ENCODE results near the gene IL15RA.

The IL15RA gene, protein sequence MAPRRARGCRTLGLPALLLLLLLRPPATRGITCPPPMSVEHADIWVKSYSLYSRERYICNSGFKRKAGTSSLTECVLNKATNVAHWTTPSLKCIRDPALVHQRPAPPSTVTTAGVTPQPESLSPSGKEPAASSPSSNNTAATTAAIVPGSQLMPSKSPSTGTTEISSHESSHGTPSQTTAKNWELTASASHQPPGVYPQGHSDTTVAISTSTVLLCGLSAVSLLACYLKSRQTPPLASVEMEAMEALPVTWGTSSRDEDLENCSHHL

DNA sequence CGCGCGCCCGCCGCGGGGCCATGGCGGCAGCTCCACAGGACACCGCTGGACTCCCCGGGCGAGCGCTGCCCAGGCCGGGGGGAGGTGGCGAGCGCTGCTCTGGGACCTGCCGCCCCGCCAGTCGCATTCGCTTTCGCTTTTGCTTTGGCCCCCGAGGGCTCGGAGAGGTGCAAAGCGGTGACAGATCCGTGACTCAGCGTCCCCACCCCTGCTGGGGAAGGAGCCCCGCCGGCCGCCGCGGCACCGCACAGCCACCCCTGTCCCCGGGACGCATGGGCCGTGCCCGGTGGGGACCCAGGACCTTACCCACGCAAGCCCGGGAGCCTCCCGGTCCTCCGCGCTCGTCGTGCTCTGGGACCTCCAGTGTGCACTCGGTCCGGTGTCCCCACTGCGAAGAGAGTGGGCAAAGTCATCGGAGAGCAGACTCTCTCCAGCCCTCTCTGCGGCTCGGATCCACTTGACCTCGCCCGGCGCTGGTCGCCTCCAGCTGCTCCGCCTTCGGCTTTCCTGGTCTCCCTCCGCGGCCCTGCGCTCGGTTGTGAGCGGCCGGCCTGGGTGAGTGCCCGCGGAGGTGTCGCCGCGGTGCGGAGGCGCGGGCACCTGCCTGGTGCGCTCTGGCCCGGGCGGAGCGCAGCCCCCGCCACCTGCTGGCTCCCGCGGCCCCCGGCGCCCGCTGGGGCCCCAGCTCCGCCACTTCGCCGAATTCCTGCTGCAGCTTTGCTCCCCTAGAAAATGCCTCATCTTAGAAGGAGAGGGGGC is at the start of gene IL15RA:
Gene IL15RA (minus strand): TSS at position 73 of the 759 bp plus-strand sequence. CDS start 51 bp downstream, at position 22.
- DNase-seq = no peak

DNA sequence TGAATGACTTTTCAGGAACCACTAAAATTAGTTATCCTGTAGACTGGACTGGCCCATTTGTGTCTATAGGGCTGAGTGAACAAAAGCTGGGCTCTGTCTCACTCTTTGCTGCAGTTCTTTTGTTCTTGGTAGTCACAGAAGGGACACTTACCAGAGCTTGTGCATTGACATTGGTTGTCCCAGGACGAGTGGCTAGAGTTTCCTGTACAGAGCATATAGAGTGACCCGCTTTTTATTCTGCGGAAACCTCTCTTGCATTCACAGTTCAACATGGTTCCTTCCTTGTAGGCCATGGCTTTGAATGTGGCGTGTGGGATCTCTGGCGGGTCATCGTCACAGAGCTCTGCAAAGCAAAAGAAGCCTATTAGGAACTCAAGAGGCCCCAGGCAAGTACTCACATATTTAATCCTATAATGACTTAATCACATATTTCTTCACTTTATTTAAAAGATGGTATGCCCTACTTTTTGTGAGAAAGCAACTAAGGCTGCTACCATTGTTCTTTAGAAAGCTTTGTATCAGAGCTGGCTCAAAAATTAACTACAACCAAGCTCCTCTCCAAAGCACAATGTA is 48.4 kb upstream of the IL15RA start:
- no peak for DNase-seq

DNA sequence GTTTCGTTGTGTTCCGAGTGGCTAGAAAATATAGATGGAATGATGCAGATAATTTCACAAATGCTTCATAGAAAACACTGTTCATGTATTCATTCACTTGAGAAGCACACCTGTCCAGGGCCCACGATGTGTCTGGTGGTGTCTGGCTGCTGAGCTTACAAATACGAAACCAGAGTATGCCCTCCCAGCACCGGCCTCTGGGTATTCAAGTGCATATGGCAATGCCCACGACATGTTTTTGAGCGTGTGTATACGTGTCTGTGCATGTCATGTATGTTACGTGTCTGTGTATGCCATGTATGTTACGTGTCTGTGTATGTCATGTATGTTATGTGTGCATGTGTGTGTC is 47.0 kb upstream of the IL15RA start:
- no peak for DNase-seq

DNA sequence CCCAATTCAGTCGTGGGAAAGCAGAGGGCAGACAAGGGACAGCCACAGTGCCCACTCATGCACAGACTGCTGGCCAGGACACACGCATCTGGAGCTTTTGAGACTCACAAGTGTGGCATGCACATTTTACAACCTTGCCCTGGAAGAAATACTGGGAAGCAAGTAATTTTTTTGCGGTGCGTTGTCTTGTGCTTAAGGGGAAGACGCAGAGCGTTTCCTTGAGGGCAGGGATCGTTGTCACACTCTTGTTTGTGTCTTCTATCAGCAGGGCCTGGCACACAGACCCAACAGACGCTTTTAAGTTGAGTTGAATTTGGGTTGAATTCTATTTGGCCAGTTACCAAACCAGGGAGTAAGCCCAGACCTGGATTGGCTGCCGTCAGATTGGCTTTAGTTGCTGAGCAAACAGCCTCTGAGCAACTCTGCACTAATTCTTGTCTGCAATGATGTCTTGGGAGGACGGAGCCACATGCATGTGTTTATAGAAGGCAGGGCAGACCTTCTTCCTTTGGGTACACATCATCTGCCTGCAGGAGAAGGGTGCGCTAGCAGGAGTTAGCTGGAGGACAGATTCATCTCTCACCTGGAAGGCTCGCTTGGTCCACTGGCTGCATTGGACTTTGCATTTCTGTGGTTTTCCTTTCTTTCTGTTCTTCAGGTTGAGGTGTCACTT is 46.5 kb upstream of the IL15RA start:
- DNase-seq = no peak

DNA sequence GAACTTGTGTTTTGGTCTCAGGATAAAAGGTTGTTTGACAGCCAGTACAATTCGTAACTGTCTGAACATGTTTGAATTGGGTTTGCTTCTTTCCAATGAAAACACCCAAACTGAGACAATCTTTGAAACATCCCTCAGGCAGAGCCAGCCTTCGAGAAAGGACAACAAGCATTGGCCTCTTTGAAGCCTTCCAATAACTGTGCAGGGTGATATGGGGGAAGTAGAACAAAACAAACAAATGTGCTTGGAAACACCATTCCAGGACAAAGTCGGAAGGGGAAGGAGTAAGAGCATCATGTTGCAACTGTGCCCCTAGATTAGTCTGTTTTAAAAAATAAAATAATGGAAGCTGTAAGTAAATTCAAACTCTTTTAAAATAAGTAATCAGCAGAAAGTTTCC is 45.3 kb upstream of the IL15RA start:
- DNase-seq = no peak

DNA sequence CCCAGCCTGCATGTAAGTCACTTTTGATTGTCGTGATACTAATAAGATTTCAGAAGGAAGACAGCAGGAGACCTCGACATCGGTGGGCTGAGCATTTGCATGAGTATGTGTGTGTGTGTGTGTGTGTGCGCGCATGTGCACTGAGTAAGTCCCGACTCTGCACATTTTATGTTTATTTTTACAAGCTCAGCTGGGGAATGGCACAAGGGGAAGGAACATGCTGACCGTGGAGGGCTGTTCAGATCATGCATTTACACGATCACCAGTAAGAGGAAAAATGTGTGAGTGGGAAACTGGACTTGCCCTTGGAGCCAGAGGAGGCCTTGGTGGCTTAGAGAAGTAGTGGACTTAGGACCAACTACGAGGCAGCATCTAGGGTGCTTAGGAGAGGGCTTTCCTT is 43.5 kb upstream of the IL15RA start:
- DNase-seq = no peak

DNA sequence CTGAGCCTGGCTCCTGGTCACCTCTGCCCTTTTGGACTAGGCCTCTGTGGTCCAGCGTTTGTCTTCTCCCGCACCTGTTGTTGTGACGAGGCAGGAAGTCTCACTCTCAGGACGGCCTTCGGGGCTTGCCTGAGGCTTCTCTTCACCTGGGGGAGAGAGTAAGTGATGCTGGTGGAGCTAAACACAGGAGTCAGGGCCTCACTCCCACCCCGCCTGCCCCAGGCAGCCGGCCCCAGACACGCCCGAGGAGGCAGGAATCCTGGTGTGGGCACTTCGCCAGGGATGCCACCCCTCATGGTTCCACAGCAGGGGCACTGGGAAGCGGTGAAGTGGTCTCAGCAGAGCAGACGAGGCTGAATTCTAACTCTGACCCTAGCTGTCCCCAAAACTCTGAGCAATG is 42.5 kb upstream of the IL15RA start:
- no peak for DNase-seq

DNA sequence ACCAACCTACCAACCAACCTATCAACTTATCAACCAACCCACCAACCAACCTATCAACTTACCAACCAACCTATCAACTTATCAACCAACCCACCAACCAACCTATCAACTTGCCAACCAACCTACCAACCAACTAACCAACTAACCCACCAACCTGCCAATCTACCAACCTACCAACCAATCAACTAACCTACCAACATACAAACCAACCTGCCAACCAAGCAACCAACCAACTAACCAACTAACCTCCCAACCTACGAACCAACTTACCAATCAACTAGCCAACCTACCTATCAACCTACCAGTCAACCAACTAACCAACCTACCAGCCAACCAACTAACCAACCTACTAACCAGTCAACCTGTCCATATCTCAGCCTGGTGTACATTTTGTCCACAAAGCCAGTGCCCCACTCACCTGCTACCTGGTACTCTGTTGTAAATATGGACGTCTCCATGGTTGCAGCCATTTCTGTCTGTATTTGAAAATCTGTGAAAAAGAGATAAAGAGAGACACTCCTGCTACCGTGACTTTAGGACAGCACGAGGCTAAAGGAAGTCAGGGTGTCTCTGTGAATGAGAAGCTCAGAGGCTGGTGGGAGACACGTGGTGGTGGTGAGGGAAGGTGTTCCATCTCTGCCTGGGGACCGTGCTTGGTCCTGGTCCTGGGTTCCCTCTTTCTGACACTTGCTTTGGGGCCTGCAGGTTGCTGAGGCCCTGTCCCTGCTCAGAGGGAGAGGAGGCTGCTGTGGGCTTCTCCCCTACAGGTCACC is 41.9 kb upstream of the IL15RA start:
- DNase-seq = no peak

DNA sequence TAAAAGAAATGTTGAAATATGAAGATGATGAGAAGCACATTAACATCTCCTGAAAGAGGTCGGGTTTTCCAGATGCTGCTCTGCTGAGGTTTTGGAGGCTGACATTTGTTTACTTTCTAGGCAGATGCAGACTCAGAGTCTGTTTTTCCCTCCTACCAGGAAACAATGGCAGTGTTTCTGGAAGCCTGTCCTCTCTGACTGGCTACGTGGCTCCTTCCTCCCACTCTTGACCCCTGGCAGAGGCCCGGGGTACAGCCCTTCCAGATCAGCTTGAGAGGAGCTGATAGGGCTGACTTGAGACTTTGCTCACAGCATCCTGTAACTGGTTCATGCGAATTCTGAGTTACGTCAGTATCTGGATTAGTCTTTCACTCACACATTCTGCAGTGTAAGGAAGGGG is 41.1 kb upstream of the IL15RA start:
- DNase-seq = no peak

DNA sequence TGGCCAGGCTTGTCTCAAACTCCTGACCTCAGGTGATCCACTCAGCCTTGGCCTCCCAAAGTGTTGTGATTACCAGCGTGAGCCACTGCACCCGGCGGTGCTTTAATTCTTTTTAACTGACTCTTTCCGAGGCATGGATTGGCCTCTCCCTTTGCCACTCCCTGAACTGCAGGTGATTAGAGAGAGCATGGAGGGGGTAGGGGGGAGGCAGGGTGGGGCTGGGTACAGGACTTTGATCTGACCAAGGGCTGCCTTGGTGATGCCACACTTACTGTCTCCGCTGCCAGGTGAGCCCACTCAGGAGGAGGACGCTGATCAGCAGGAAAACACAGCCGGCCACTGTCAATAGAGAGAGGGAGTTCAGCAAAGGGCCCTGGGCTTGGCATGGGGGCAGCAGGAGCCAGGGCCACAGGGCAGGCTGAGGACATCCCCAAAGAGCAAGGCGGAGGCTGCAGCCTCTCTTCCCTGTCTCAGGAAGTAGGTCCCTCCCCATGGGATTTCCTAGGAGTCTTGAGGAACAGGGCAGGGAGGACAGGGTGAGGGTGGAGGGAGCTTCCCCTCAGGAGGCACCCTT is 40.5 kb upstream of the IL15RA start:
- no peak for DNase-seq

DNA sequence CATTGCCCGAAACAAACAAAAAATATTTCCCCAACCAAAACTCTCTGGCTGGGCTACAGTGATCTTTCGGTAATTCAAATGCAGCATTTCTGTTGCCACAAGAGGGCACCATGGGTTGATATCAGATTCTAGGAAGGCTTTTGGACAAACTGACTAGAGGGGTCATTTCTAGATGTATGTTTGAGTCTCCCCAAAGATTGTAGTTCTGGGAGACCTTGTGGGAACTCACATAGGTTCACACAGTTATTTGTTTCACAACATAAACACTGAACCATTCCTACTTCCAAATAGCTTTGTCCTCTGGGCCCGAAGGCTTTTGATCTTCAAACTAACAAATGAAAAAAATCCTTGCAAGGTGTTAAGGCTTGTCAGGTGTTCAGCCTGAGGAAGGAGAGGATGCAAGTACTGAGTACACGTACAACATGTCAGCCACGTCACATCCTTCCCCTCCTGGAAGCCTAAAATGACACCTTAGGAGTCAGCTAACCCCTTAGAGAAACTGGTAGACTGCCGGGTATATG is 37.0 kb upstream of the IL15RA start:
- DNase-seq = no peak

DNA sequence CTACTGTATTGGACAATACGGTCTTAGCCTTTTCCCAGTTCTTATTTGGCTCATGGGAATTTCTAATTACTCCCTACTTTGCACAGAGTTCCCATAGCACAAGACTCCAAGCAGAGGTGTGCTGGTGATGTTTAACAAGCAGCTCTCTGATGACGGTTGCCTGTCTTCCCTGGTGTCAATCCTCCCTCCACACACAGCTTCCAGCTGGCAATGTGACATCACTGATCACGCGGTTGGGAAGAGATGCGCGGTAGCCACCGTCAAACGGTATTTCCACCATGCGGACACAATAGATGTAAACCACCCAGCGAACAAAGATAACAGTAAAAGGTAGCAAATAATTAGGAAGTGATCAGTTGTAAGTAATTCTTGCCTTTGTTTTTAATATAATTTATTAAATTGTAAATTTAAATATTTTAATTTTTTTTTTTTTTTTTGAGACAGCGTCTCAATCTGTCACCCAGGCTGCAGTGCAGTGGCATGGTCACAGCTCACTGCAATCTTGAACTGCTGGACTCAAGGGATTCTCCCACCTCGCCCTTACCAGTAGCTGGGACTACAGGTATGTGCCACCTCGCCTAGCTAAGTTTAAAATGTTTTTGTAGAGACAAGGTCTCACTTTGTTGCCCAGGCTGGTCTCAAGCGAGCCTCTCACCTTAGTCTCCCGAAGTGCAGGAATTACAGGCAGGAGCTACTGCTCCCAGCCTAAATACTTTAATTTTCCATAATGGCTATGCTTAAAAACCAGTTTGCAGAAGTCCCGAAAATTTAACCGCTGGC is 36.3 kb upstream of the IL15RA start:
- DNase-seq = no peak

DNA sequence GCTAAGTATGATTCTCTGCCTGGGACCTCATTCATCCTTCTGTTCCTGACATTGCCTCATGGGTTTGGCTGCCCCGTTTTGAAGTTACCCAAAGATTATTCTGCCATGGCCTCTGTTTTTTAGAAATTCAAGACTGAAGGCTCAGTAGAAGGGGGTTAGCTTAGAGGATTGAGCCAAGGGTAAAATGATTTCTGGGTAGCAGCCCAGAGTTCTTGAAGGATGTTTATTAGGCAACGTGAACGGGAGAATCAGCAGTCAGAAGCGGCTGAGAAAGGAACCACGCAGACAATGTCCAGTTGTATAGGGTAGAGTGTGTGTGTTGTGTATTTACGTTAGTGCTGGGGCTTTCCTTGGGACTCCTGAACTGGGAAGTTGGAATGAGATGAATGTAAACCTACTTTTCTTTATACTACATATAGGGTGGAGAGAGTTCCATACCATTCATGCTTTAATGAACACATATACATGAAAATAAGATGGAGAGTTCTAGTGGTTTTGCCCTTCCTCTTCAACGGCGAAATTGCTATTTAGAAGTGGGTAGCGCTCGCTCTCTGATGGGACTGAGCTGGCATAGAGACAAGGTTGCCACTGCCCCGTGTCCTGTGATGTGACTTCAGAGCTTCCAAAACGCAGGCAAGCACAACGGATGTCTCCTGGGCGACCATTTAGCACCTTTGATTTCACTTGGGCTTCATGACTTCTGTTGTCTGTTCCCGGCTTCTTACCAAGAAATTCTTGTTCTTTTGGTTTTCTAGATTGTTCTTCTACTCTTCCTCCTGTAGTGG is 35.0 kb upstream of the IL15RA start:
- DNase-seq = no peak

DNA sequence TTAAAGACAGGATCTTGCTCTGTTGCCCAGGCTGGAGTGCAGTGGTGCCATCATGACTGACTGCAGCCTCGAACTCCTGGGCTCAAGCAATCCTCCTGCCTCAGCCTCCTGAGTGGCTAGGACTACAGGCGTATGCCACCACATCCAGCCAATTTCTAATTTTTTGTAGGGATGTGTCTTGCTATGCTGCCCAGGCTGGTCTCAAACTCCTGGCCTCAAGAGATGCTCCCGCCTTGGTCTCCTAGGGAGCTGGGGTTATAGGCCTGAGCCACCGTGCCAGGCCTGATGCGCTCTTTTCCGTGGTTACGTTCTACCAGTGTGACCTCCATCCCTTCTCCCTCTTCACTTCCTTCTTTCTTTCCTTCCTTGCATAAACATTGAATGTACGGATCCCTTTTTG is 34.2 kb upstream of the IL15RA start:
- no peak for DNase-seq

DNA sequence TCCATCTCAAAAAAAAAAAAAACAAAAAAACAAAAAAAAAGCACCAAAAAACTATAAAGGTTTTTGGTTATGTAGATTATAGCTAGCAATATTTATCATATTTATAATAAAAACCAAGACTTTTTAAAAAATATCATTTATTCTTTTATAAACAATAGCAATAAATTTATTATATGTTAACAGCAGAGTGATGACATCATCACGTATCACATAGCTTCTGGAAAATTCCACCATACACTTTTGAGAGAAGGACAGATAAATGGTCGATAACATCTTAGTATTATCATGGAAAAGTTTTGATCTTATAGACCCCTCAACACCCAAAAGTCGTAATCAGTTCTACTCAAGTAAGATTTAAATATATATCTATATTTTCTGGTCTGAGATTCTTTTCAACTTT is 33.2 kb upstream of the IL15RA start:
- DNase-seq = no peak

DNA sequence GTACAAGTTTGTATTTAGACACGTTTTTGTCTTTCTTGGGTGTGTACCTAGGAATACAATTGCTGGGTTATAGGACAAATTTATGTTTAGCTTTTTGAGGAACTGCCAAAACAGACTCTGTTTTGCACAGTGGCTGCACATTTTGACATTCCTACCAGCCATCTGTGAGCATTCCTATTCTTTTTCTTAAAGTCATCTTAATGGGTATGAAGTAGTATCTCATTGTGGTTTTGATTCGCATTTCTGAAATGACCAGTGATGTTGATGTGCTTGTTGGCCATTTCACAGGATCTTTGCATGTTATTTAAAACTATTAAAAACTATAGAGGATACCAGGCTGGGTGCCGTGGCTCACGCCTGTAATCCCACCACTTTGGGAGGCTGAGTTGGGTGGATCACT is 32.6 kb upstream of the IL15RA start:
- no peak for DNase-seq

DNA sequence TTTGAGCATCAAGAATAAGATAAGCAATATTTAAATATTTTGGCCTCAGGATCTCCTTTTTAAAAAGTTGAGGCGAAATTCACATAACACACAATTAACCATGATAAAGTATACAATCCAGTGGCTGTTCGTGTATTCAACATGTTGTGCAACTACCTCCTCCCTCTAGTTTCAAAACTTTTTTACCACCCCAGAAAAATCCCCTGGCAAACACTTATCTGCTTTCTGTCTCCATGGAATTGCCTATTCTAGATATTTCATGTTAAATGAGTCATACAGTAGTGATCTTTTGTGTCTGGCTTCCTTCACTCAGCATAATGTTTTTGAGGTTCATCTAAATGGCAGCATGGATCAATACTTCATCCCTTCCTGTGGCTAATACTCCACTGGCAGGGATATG is 31.8 kb upstream of the IL15RA start:
- DNase-seq = no peak

DNA sequence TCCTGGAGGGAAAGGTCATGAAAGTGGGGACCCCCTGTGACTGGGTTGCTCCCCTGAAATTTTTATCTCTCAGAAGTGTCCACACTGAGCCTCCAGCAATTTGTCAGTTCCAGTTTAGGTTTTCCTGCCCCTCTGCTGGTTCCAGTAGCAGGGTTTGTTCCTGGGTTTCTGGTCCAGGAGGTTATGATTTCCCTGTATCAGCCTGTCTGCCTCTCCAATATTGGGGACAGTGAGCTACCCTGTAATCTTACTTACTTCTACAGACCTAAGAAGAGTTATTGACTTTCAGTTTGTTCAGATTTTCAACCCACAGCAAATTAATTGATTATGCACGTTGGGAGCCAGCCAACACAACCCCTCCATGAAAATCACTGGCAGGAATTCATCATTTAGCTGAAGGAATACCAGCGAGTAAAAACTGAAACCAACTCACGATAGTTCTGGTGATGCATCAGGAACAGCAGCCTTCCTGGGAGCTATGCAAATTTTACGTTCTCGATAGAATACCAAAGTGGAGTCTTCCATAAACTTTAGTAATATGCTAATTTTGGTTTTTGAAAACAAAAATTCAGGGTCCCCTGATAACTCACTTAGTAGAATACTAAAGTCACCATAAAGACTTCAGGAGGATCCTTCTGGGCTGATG is 31.3 kb upstream of the IL15RA start:
- DNase-seq = no peak

DNA sequence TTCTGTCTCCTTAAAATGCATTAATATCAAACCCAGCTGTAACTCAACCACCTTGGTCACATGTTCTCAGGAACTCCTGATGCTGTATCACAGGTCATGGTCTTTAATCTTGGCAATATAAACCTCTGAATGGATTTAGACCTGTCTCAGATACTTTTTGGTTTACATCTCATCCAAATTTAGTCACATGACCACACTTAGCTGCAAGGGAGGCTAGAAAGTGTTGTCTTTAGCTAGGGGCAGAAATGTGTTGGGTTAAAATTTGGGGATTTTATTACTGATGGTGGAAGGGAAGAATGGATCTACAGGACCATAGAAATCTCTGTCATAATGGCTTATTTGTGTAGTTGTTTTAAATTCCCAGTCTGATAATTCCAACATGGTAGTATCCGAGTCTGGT is 29.6 kb upstream of the IL15RA start:
- DNase-seq = no peak

DNA sequence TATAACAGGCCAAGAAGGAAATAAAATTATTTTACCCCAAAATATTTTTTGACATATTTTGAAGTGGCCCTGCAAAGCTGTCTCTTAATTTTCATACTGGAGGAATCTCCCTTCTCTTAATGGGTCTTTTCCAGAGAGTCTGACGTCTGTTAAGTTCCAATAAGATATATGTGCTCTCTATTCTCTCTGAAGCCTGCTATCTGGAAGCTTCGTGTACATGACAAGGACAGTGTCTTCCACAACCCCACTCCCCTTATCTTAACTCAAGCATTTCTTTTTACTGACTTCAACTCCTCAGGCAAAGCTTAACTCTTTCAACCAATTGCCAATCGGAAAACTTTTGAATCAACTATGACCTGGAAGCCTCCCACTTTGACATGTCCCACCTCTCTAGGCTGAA is 29.2 kb upstream of the IL15RA start:
- no peak for DNase-seq
